ENCODE results near the gene CEP126.

DNA sequence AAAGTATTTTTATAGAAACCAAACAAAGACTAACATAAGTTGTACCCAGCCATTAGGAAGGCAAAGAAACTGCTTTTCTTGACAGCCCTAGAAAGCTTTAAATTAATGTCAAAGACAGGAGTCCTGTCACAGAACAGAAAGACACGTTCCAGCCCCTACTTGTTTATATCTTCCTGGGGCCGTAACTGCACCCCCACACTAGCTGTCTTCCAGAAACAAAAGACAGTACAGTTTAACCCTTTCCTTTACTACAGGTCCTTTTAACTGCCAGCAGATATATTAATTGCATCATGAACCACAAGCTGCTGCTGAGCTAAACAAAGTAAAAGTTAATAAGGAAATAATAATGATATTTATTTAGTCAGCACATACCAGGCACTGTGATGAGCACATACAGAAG lies 112.1 kb downstream of the CEP126 start:
- TF ChIP-seq, protein P1, sequence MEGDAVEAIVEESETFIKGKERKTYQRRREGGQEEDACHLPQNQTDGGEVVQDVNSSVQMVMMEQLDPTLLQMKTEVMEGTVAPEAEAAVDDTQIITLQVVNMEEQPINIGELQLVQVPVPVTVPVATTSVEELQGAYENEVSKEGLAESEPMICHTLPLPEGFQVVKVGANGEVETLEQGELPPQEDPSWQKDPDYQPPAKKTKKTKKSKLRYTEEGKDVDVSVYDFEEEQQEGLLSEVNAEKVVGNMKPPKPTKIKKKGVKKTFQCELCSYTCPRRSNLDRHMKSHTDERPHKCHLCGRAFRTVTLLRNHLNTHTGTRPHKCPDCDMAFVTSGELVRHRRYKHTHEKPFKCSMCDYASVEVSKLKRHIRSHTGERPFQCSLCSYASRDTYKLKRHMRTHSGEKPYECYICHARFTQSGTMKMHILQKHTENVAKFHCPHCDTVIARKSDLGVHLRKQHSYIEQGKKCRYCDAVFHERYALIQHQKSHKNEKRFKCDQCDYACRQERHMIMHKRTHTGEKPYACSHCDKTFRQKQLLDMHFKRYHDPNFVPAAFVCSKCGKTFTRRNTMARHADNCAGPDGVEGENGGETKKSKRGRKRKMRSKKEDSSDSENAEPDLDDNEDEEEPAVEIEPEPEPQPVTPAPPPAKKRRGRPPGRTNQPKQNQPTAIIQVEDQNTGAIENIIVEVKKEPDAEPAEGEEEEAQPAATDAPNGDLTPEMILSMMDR (IDR thresholded peaks at IDR 0.05; ENCODE audit: low read depth, low read length), result no peak
- TF ChIP-seq, protein P2, sequence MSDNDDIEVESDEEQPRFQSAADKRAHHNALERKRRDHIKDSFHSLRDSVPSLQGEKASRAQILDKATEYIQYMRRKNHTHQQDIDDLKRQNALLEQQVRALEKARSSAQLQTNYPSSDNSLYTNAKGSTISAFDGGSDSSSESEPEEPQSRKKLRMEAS (IDR thresholded peaks at IDR 0.05; ENCODE audit: low read depth, low read length), result no peak
- no peak for TF ChIP-seq POLR2A (IDR thresholded peaks at IDR 0.05; ENCODE audit: extremely low read depth, insufficient read length)
